ENCODE data around the gene HOMEZ.
"Not testable (repeated sequence)": the region's sequence is repeated elsewhere in the genome, so short reads cannot be mapped to it uniquely, and the experiment has no call there.

Gene HOMEZ

GRCh38 chr14:23286020-23286901 lies at the start of gene HOMEZ:
HOMEZ (minus strand) TSS chr14:23286132; CDS start chr14:23285952, 180 bp downstream.
- FAIRE-seq = peak; percentile 31

GRCh38 chr14:23335623-23336022 lies 49.7 kb upstream of the HOMEZ start:
- no peak for FAIRE-seq

- FAIRE-seq = no peak
Measured at GRCh38 chr14:23327947-23328744, 42.2 kb upstream of the HOMEZ start.

- FAIRE-seq = no peak
Measured at GRCh38 chr14:23326491-23327332, 40.8 kb upstream of the HOMEZ start.

- FAIRE-seq = not testable (repeated sequence)
Measured at GRCh38 chr14:23325746-23326145, 39.8 kb upstream of the HOMEZ start.

- FAIRE-seq = no peak
Measured at GRCh38 chr14:23324993-23325392, 39.1 kb upstream of the HOMEZ start.

- no peak for FAIRE-seq
Measured at GRCh38 chr14:23324455-23324846, 38.5 kb upstream of the HOMEZ start.

GRCh38 chr14:23323838-23324454 lies 38.0 kb upstream of the HOMEZ start:
- FAIRE-seq = no peak

GRCh38 chr14:23322568-23323517 lies 36.9 kb upstream of the HOMEZ start:
- no peak for FAIRE-seq

- FAIRE-seq = no peak
Measured at GRCh38 chr14:23321572-23322547, 35.9 kb upstream of the HOMEZ start.

GRCh38 chr14:23320584-23321571 lies 34.9 kb upstream of the HOMEZ start, which contains the start of gene PABPN1:
PABPN1 (plus strand) TSS chr14:23321457; CDS start chr14:23321470, 13 bp downstream.
- peak; percentile 77 for FAIRE-seq

GRCh38 chr14:23319746-23320583 lies 34.0 kb upstream of the HOMEZ start:
- no peak for FAIRE-seq

- no peak for FAIRE-seq
Measured at GRCh38 chr14:23316300-23316699, 30.4 kb upstream of the HOMEZ start.

GRCh38 chr14:23310546-23310945 lies 24.6 kb upstream of the HOMEZ start:
- FAIRE-seq = no peak

- no peak for FAIRE-seq
Measured at GRCh38 chr14:23308721-23309445, 23.0 kb upstream of the HOMEZ start.
